DMS 273 (cell line): ENCODE data around the gene APBA2.
A peak's percentile ranks its signal among the peaks of the same experiment; 100 is the strongest.

Experiments used
- DNase-seq: peaks from one replicate; lab custom pipeline; 2025; ENCODE audit not compliant: unreplicated experiment; lab: John Stamatoyannopoulos, UW

APBA2 gene

GRCh38 chr15:28914046-28914445, 28.3 kb downstream of the APBA2 start:
- no peak for DNase-seq

GRCh38 chr15:28914483-28915023, 28.8 kb downstream of the APBA2 start:
- DNase-seq = peak; percentile 12

GRCh38 chr15:28915041-28915810, 29.5 kb downstream of the APBA2 start:
- DNase-seq = no peak

GRCh38 chr15:28915935-28916334, 30.2 kb downstream of the APBA2 start:
- no peak for DNase-seq

- DNase-seq = no peak
Observed at GRCh38 chr15:28917791-28918140, 32.0 kb downstream of the APBA2 start.

- no peak for DNase-seq
Observed at GRCh38 chr15:28918141-28918983, 32.6 kb downstream of the APBA2 start.

- DNase-seq = no peak
Observed at GRCh38 chr15:28919201-28919635, 33.4 kb downstream of the APBA2 start.

GRCh38 chr15:28919679-28920655, 34.2 kb downstream of the APBA2 start:
- no peak for DNase-seq

- DNase-seq = no peak
Observed at GRCh38 chr15:28920781-28921331, 35.1 kb downstream of the APBA2 start.

GRCh38 chr15:28921336-28921735, 35.6 kb downstream of the APBA2 start:
- no peak for DNase-seq

GRCh38 chr15:28921919-28922706, 36.3 kb downstream of the APBA2 start:
- peak; percentile 3 for DNase-seq

- no peak for DNase-seq
Observed at GRCh38 chr15:28922707-28923012, 36.9 kb downstream of the APBA2 start.

GRCh38 chr15:28923726-28924280, 38.0 kb downstream of the APBA2 start:
- no peak for DNase-seq

GRCh38 chr15:28927043-28927442, 41.3 kb downstream of the APBA2 start:
- DNase-seq = no peak

- no peak for DNase-seq
Observed at GRCh38 chr15:28929200-28929599, 43.4 kb downstream of the APBA2 start.

- no peak for DNase-seq
Observed at GRCh38 chr15:28930011-28930410, 44.2 kb downstream of the APBA2 start.

GRCh38 chr15:28930476-28931291, 44.9 kb downstream of the APBA2 start:
- no peak for DNase-seq

GRCh38 chr15:28931828-28932227, 46.1 kb downstream of the APBA2 start:
- no peak for DNase-seq

GRCh38 chr15:28932361-28932760, 46.6 kb downstream of the APBA2 start:
- no peak for DNase-seq
